Ascending aorta (tissue), 2 donors: ENCODE data around the gene MACF1. TPM values are rescaled to one million over a fixed set of nuclear protein-coding genes. Genes with fewer than 3 reads are reported as not detected.

Experiments used
- DNase-seq, 2 donors: peaks; one replicate each; pipeline ENCODE4 v3.0.0-alpha.2; 2019; ENCODE audit warnings: low spot score in 2 of 2
- H3K27ac ChIP-seq, 2 donors: fragments of 200-600 bp; sonication (generic); one replicate each; pipeline ENCODE4 v1.5.1; 2016 to 2017; ENCODE audit warnings: mild to moderate bottlenecking in 1 of 2
- H3K27me3 ChIP-seq: fragments of 200-600 bp; sonication (generic); one replicate; pipeline ENCODE4 v1.5.1; 2017
- H3K36me3 ChIP-seq, 2 donors: fragments of 200-600 bp; sonication (generic); one replicate each; pipeline ENCODE4 v1.5.1; 2016
- H3K4me1 ChIP-seq, 2 donors: fragments of 200-600 bp; sonication (generic); one replicate each; pipeline ENCODE4 v1.5.1; 2016 to 2017; ENCODE audit warnings: mild to moderate bottlenecking in 1 of 2
- H3K4me3 ChIP-seq, 2 donors: fragments of 200-600 bp; sonication (generic); one replicate each; pipeline ENCODE4 v1.5.1; 2016 to 2017; ENCODE audit warnings: mild to moderate bottlenecking in 1 of 2
- H3K9me3 ChIP-seq, 2 donors: fragments of 200-600 bp; sonication (generic); one replicate each; pipeline ENCODE4 v1.5.1; 2016
- intact Hi-C: fragments of 100-400 bp; cut with DNase I; formaldehyde crosslinking; loops from one replicate; pipeline ENCODE4 v1.15.1; 2023
- total RNA-seq: library from RNA; depleted of rRNA; stranded (reverse); fragments of >200 nt; gene quantifications from one replicate; pipeline ENCODE4 v1.1.0, GENCODE V29; 2016
- TF ChIP-seq, protein P1 (sequence below), 3 experiments: fragments of 200-600 bp in 2 of 3; fragments of 450-650 bp in 1 of 3; sonication (generic) in 2 of 3; IDR thresholded peaks; one replicate each; pipeline ENCODE4 v1.5.1; 2016 to 2019; ENCODE audit warnings: antibody characterized with exemption in 3 of 3, mild to moderate bottlenecking in 1 of 3, moderate library complexity in 1 of 3

The MACF1 gene
- total RNA-seq, 1 donor from 2014 or later = 279 TPM

DNA sequence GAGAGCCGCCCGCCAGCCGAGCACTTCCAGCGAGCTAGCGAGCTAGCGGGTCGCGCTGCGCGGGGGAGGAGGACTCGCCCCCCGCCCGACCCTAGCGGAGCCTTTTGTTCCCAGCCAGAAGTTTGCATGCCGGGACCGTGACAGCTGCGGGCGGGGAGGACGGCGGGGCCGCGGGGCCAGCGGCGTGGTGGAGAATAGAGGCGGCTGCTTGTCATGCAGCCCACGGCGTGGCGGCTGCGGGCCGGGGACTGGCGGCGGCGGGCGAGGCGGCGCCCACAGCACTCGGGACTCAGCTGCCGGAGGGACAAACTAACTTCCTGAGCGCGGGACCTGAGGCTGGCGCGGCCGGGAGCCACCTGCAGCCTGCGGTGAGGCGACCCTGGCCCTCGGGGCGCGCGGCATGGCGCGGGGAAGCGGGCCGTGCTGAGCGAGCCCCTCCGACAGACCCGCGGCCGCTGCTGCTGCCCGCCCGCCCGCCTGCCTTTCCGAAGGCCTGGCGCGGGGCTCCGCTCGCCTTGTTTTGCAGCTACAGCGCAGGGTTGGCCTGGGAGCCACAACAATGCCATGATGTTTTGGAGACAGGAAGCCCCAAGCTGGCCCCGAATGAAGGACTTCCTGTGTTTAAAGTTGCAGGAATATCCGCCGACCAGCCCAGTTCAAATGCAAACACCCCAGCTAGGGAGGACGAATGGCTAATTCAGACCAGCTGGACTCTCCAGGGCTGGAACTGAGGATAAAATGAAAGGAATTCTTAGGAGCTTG is 204.7 kb downstream of the MACF1 start:
- Histone ChIP-seq H3K36me3 (no peaks in the 10 kb centered on the region), H3K27me3 (no peaks in the 10 kb centered on the region), H3K4me1 (peaks cover 16 to 62% of the 10 kb centered on the region in 2 donors), H3K4me3 (peak overlapping the region; percentile 76 to 84), H3K9me3 (no peaks in the 10 kb centered on the region), H3K27ac (peak overlapping the region; percentile 96 to 97)
- TF ChIP-seq, protein P1, sequence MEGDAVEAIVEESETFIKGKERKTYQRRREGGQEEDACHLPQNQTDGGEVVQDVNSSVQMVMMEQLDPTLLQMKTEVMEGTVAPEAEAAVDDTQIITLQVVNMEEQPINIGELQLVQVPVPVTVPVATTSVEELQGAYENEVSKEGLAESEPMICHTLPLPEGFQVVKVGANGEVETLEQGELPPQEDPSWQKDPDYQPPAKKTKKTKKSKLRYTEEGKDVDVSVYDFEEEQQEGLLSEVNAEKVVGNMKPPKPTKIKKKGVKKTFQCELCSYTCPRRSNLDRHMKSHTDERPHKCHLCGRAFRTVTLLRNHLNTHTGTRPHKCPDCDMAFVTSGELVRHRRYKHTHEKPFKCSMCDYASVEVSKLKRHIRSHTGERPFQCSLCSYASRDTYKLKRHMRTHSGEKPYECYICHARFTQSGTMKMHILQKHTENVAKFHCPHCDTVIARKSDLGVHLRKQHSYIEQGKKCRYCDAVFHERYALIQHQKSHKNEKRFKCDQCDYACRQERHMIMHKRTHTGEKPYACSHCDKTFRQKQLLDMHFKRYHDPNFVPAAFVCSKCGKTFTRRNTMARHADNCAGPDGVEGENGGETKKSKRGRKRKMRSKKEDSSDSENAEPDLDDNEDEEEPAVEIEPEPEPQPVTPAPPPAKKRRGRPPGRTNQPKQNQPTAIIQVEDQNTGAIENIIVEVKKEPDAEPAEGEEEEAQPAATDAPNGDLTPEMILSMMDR (IDR thresholded peaks at IDR 0.05) = no peak
- intact Hi-C loops = loop anchor here (5.0 kb wide), 1 partner anchor 217 kb away; no protein-coding TSS in a partner anchor
- peak in 1 of 2 donors; percentile 79 for DNase-seq

DNA sequence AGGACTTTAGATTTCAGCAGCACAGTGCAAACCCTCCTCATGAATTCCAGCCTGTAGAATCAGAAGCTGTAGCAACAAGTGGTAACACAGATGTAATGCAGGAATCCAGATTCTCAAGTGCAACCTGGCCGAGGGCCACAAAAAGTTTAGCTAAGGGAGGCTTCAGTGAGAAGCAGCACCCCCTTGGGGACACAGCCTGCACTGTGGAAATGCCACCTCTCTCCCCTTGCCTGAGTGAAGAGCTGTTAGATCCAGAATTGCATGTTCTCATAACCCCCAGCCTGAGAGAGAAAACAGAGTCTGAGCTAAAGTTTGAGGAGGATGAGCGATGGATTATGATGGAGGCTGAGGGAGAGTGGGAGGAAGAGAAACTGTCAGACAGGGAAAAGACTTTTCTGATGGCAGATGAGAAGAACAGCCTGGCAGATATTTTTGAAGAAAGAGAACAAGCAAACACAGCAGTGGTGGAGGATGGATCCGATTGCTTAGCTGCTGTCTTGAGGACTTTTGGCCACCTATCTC is 206.5 kb downstream of the MACF1 start:
- peak overlapping the region; percentile 76 to 84 for H3K4me3 ChIP-seq
- H3K9me3 ChIP-seq = no peaks in the 10 kb centered on the region
- H3K27ac ChIP-seq = peak overlapping the region; percentile 54 to 96
- TF ChIP-seq, protein P1 (IDR thresholded peaks at IDR 0.05) = peak; percentile 77 to 80 (median 78)
- intact Hi-C loops = loop anchor here (1.0 to 5.0 kb wide), 2 partner anchors 40 to 314 kb away; no protein-coding TSS in a partner anchor
- H3K4me1 ChIP-seq = peaks cover 11 to 64% of the 10 kb centered on the region in 2 donors
- H3K36me3 ChIP-seq = no peaks in the 10 kb centered on the region
- peak; percentile 23 to 92 for DNase-seq
- H3K27me3 ChIP-seq = no peaks in the 10 kb centered on the region

DNA sequence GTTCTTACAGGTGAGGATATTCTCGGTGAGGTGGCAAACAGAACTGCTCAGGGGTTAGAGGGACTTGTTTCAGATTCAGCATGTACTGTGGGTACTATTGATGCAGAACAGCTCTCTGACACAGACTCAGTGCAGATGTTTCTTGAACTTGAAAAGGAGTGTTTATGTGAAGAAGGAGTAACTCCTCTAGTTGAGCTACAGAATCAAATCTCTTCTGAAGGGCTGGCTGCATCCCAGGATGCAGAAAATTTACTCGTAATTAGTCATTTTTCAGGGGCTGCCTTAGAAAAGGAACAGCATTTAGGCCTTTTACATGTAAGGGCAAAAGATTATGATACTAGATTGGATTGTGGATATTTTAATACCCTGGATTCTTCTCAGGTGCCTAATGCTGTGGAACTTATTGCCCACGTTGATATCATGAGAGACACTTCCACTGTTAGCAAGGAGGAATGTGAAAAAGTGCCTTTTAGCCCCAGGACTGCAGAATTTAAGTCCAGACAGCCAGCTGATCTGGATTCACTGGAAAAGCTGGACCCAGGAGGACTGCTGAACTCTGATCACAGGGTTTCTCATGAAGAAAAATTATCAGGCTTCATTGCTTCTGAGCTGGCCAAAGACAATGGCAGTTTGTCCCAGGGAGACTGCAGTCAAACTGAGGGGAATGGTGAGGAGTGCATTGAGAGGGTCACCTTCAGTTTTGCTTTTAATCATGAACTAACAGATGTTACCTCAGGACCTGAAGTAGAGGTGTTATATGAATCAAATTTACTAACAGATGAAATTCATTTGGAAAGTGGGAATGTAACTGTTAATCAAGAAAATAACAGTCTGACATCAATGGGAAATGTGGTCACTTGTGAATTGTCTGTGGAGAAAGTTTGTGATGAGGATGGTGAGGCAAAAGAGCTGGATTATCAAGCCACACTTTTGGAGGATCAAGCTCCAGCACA is 207.3 kb downstream of the MACF1 start:
- intact Hi-C loops = loop anchor here (1.0 to 5.0 kb wide), 2 partner anchors 41 to 315 kb away; no protein-coding TSS in a partner anchor
- no peaks in the 10 kb centered on the region for H3K27me3 ChIP-seq
- H3K4me3 ChIP-seq = peak overlapping the region; percentile 76 to 84
- H3K36me3 ChIP-seq = no peaks in the 10 kb centered on the region
- peaks cover 11 to 67% of the 10 kb centered on the region in 2 donors for H3K4me1 ChIP-seq
- H3K9me3 ChIP-seq = no peaks in the 10 kb centered on the region
- H3K27ac ChIP-seq = peak overlapping the region; percentile 25 to 54
- TF ChIP-seq, protein P1 (IDR thresholded peaks at IDR 0.05) = no peak
- DNase-seq = no peak

DNA sequence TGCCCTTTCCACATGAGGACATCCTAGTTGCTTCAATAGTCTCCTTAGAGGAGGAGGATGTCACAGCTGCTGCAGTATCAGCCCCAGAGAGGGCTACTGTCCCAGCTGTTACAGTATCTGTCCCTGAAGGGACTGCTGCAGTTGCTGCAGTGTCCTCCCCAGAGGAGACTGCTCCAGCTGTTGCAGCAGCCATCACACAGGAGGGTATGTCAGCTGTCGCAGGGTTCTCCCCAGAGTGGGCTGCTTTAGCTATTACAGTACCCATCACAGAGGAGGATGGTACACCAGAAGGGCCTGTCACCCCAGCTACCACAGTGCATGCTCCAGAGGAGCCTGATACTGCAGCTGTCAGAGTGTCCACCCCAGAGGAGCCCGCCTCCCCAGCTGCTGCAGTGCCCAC is 208.4 kb downstream of the MACF1 start:
- no peak for DNase-seq
- intact Hi-C loops = loop anchor here (5.0 kb wide), 1 partner anchor 316 kb away; no protein-coding TSS in a partner anchor
- Histone ChIP-seq H3K9me3 (no peaks in the 10 kb centered on the region), H3K36me3 (no peaks in the 10 kb centered on the region), H3K27me3 (no peaks in the 10 kb centered on the region), H3K4me1 (peaks cover 11 to 68% of the 10 kb centered on the region in 2 donors), H3K27ac (no peak overlapping the region), H3K4me3 (peak overlapping the region in 1 of 2 donors; percentile 76)
- TF ChIP-seq, protein P1 (IDR thresholded peaks at IDR 0.05) = no peak

DNA sequence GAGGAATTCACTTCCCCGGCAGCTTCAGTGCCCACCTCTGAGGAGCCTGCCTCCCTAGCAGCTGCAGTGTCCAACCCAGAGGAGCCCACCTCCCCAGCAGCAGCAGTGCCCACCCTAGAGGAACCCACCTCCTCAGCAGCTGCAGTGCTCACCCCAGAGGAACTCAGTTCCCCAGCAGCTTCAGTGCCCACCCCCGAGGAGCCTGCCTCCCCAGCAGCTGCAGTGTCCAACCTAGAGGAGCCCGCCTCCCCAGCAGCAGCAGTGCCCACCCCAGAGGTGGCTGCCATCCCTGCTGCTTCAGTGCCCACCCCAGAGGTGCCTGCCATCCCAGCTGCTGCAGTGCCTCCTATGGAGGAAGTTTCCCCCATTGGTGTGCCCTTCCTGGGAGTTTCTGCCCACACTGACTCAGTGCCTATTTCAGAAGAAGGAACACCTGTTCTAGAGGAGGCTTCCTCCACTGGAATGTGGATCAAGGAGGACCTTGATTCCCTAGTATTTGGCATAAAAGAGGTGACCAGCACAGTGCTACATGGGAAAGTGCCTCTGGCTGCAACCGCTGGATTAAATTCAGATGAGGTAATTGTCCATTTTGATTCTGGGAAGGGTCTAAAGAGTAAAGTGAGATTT is 209.5 kb downstream of the MACF1 start:
- Histone ChIP-seq H3K9me3 (no peaks in the 10 kb centered on the region), H3K4me1 (peaks cover 11 to 73% of the 10 kb centered on the region in 2 donors), H3K36me3 (no peaks in the 10 kb centered on the region), H3K4me3 (peak overlapping the region; percentile 20 to 44), H3K27ac (peak overlapping the region; percentile 42 to 63), H3K27me3 (no peaks in the 10 kb centered on the region)
- TF ChIP-seq, protein P1 (IDR thresholded peaks at IDR 0.05) = no peak
- intact Hi-C loops = loop anchor here (5.0 kb wide), 1 partner anchor 317 kb away; no protein-coding TSS in a partner anchor
- DNase-seq = no peak
